K562 (cell line): ENCODE results near the gene DMAC2L. TPM values are rescaled to one million over a fixed set of nuclear protein-coding genes. Genes with fewer than 3 reads are reported as not detected.

Experiments used
- ATAC-seq: fragments of 200-7000 bp; cut with Tn5 transposase; 3 replicates; pipeline ENCODE4 v1.9.1; 2020; ENCODE audit warnings: moderate library complexity
- BruUV-seq: library from RNA; stranded (reverse); fragments of 400-500 nt; replicated peaks from 2 replicates; lab custom pipeline; 2021; lab: Mats Ljungman, UMichigan
- CTCF ChIA-PET: fragments of 300-600 bp; formaldehyde crosslinking; extraction: SDS; loops from one replicate; lab custom pipeline; 2021; ENCODE audit warnings: low intra/inter-chr PET ratio; lab: Yijun Ruan, JAX
- POLR2A ChIA-PET: fragments of 300-600, 350-650 bp; sonication (Branson Sonifier 250); formaldehyde crosslinking; extraction: SDS; loops from one replicate; lab custom pipeline; 2021; ENCODE audit warnings: antibody characterized with exemption, inconsistent platforms; lab: Yijun Ruan, JAX
- DNase-seq, 4 experiments: peaks; one replicate each; pipeline versions ENCODE4 v3.0.0 to v3.0.0-alpha.2; 2011 to 2018; ENCODE audit warnings: low spot score in 3 of 4, mixed read lengths in 3 of 4; ENCODE audit errors: extremely low read depth in 1 of 4
- FAIRE-seq: peaks from 2 replicates; lab custom pipeline; 2011; peaks lifted over from hg19 to GRCh38; lab: Jason Lieb, UNC
- H2AFZ ChIP-seq: 2 replicates; pipeline ENCODE4 v1.6.0; 2011; ENCODE audit warnings: low read depth, low read length, control low read depth, inconsistent platforms
- H3K27ac ChIP-seq: fragments of 200-600 bp; 3 replicates; pipeline ENCODE4 v1.8.0; 2011; ENCODE audit warnings: low read depth, mild to moderate bottlenecking, control low read depth, inconsistent platforms, low read length, moderate library complexity, mixed read lengths; ENCODE audit errors: extremely low read depth
- H3K27me3 ChIP-seq, 2 experiments: fragments of 300-600 bp in 1 of 2; 2 replicates in 1 of 2; 3 replicates in 1 of 2; pipeline versions ENCODE4 v1.6.0 to v1.8.0; 2011; ENCODE audit warnings: inconsistent platforms in 2 of 2, low read length in 2 of 2, mild to moderate bottlenecking in 1 of 2, mixed read lengths in 1 of 2, moderate library complexity in 1 of 2; ENCODE audit not compliant: control insufficient read depth in 2 of 2, insufficient read depth in 2 of 2
- H3K36me3 ChIP-seq: fragments of 300-600 bp; 3 replicates; pipeline ENCODE4 v1.8.0; 2011; ENCODE audit warnings: mild to moderate bottlenecking, low read length, inconsistent platforms; ENCODE audit not compliant: control insufficient read depth, insufficient read depth
- H3K4me1 ChIP-seq, 2 experiments: fragments of 200-600 bp in 1 of 2; replicated peaks in 1 of 2; 2 replicates in 1 of 2; 3 replicates in 1 of 2; pipeline versions ENCODE4 v1.5.1 to v1.8.0; 2011; ENCODE audit warnings: inconsistent platforms in 2 of 2, low read length in 2 of 2, mild to moderate bottlenecking in 1 of 2, mixed read lengths in 1 of 2, moderate library complexity in 1 of 2; ENCODE audit not compliant: control insufficient read depth in 2 of 2, insufficient read depth in 2 of 2
- H3K4me2 ChIP-seq: 2 replicates; pipeline ENCODE4 v1.6.1; 2011; ENCODE audit warnings: low read length, control low read depth, inconsistent platforms, mixed read lengths; ENCODE audit not compliant: insufficient read depth
- H3K4me3 ChIP-seq: fragments of 200-600 bp; sonication (generic), shearing (Covaris generic); 2 replicates; pipeline ENCODE4 v1.5.1; 2016; ENCODE audit warnings: control low read depth, inconsistent platforms
- H3K79me2 ChIP-seq: fragments of 200-600 bp; 3 replicates; pipeline ENCODE4 v1.8.0; 2011; ENCODE audit warnings: low read length, inconsistent platforms; ENCODE audit not compliant: control insufficient read depth, insufficient read depth
- H3K9ac ChIP-seq, 2 experiments: 2 replicates each; pipeline versions ENCODE4 v1.6.0 to v1.6.1; 2011; ENCODE audit warnings: low read depth in 2 of 2, low read length in 2 of 2, control low read depth in 1 of 2, inconsistent platforms in 1 of 2, mild to moderate bottlenecking in 1 of 2, mixed read lengths in 1 of 2; ENCODE audit not compliant: insufficient read depth in 1 of 2
- H3K9me1 ChIP-seq: one replicate; pipeline ENCODE4 v1.6.0; 2011; ENCODE audit warnings: inconsistent platforms, mild to moderate bottlenecking, low read length, moderate library complexity; ENCODE audit not compliant: control insufficient read depth, insufficient read depth
- H3K9me3 ChIP-seq: replicated peaks from 2 replicates; pipeline ENCODE4 v1.5.1; 2011; ENCODE audit warnings: low read depth, low read length, inconsistent platforms; ENCODE audit not compliant: control insufficient read depth, insufficient read depth
- H4K20me1 ChIP-seq: replicated peaks from 2 replicates; pipeline ENCODE4 v1.6.1; 2011; ENCODE audit warnings: low read length, inconsistent platforms, mixed read lengths; ENCODE audit not compliant: control insufficient read depth, insufficient read depth
- CCNT2 ChIP-seq: IDR thresholded peaks from 2 replicates; pipeline ENCODE4 v1.6.1; 2011; ENCODE audit warnings: borderline replicate concordance, low read depth, mild to moderate bottlenecking, moderate library complexity, mixed read lengths, low read length; ENCODE audit not compliant: insufficient read length; ENCODE audit errors: extremely low read depth
- CEBPG ChIP-seq, 3 experiments: fragments of 200-800 bp in 1 of 3; sonication (Bioruptor generic) in 1 of 3; sonication (generic) in 1 of 3; formaldehyde crosslinking in 1 of 3; IDR thresholded peaks in 2 of 3; conservative IDR thresholded peaks in 1 of 3; 2 replicates each; pipeline versions ENCODE4 v1.6.1 to v1.8.0; 2016 to 2022; ENCODE audit warnings: missing compliant biosample characterization in 2 of 3, missing genetic modification characterization in 2 of 3, mild to moderate bottlenecking in 1 of 3, missing genetic modification reagents in 1 of 3
- JUN ChIP-seq, 2 experiments: sonication (generic) in 1 of 2; formaldehyde crosslinking in 1 of 2; IDR thresholded peaks; 2 replicates each; pipeline versions ENCODE4 v1.6.1 to v1.8.0; 2012 to 2022; ENCODE audit warnings: borderline replicate concordance in 2 of 2, mild to moderate bottlenecking in 2 of 2, improper control_type of control experiment in 1 of 2, low read depth in 1 of 2, low read length in 1 of 2, missing genetic modification reagents in 1 of 2
- JUND ChIP-seq, 2 experiments: IDR thresholded peaks; 2 replicates in 1 of 2; 3 replicates in 1 of 2; pipeline ENCODE4 v1.6.1; 2011; ENCODE audit warnings: borderline replicate concordance in 2 of 2, low read depth in 2 of 2, low read length in 2 of 2, improper control_type of control experiment in 1 of 2, missing biosample characterization in 1 of 2, missing genetic modification characterization in 1 of 2, missing genetic modification reagents in 1 of 2
- MTF1 ChIP-seq: fragments of 250-450 bp; sonication (Bioruptor Pico); IDR thresholded peaks from 2 replicates; pipeline ENCODE4 v1.9.0; 2021; ENCODE audit warnings: moderate library complexity, mild to moderate bottlenecking, inconsistent platforms, borderline replicate concordance
- NCOA1 ChIP-seq: fragments of 450-650 bp; IDR thresholded peaks from 2 replicates; pipeline ENCODE4 v1.6.1; 2016; ENCODE audit warnings: low read depth
- NFE2L1 ChIP-seq: fragments of 450-650 bp; IDR thresholded peaks from 2 replicates; pipeline ENCODE4 v1.6.1; 2016; ENCODE audit warnings: missing genetic modification characterization, low read depth, mild to moderate bottlenecking, missing compliant biosample characterization, moderate library complexity, borderline replicate concordance
- NFIX ChIP-seq: fragments of 250-450 bp; sonication (Bioruptor Pico); IDR thresholded peaks from 2 replicates; pipeline ENCODE4 v1.4.0; 2020; ENCODE audit warnings: low read depth, mild to moderate bottlenecking, moderate library complexity
- NR1H2 ChIP-seq: sonication (generic); formaldehyde crosslinking; IDR thresholded peaks from 2 replicates; pipeline ENCODE4 v1.4.0; 2020; ENCODE audit warnings: mild to moderate bottlenecking, missing genetic modification reagents
- OTX1 ChIP-seq: fragments of 450-650 bp; formaldehyde crosslinking; IDR thresholded peaks from 2 replicates; pipeline ENCODE4 v1.4.0; 2022; ENCODE audit warnings: mild to moderate bottlenecking
- RBM25 ChIP-seq: fragments of 200-400 bp; formaldehyde crosslinking; IDR thresholded peaks from 2 replicates; pipeline ENCODE4 v1.6.1; 2018; ENCODE audit warnings: low read length, low read depth, moderate library complexity; ENCODE audit not compliant: severe bottlenecking
- SIRT6 ChIP-seq: IDR thresholded peaks from one replicate; pipeline ENCODE4 v1.6.1; 2012; ENCODE audit warnings: low read depth, mild to moderate bottlenecking, control low read depth, inconsistent platforms, low read length, moderate library complexity
- ZEB2 ChIP-seq: fragments of 450-650 bp; IDR thresholded peaks from 2 replicates; pipeline ENCODE4 v1.6.1; 2016
- ZNF23 ChIP-seq: fragments of 250-450 bp; sonication (Bioruptor Pico); IDR thresholded peaks from 2 replicates; pipeline ENCODE4 v1.4.0; 2020; ENCODE audit warnings: mild to moderate bottlenecking
- ZNF232 ChIP-seq: sonication (generic); formaldehyde crosslinking; IDR thresholded peaks from 2 replicates; pipeline ENCODE4 v1.8.0; 2022; ENCODE audit warnings: mild to moderate bottlenecking, missing genetic modification reagents
- ZNF408 ChIP-seq: fragments of 250-450 bp; sonication (Bioruptor Pico); IDR thresholded peaks from 2 replicates; pipeline ENCODE4 v1.4.0; 2020; ENCODE audit warnings: low read depth, mild to moderate bottlenecking, moderate library complexity
- ZNF561 ChIP-seq: fragments of 450-650 bp; formaldehyde crosslinking; conservative IDR thresholded peaks from 2 replicates; pipeline ENCODE4 v1.4.0; 2020; ENCODE audit warnings: mild to moderate bottlenecking, moderate library complexity
- ZNF785 ChIP-seq: fragments of 250-450 bp; sonication (Bioruptor Pico); IDR thresholded peaks from 2 replicates; pipeline ENCODE4 v1.4.0; 2020; ENCODE audit warnings: mild to moderate bottlenecking
- WGBS: fragments of 100-300 bp; shearing (Covaris generic); methylation state at CpG from one replicate; pipeline ENCODE4 v1.1.6; 2016; ENCODE audit warnings: low coverage, mixed read lengths; ENCODE audit not compliant: insufficient coverage; ENCODE audit errors: missing lambda C conversion rate; 5-methylcytosine and 5-hydroxymethylcytosine counted together
- in situ Hi-C: fragments of 300-500 bp; cut with MboI; formaldehyde crosslinking; loops from 4 replicates; pipeline ENCODE4 v1.15.0; 2018; ENCODE audit warnings: inconsistent platforms, mixed read lengths
- intact Hi-C: fragments of 100-400 bp; cut with micrococcal nuclease; formaldehyde crosslinking; loops from 2 replicates; pipeline ENCODE4 v1.14.2; 2022
- polyA plus RNA-seq, 8 experiments: library from polyadenylated mRNA; depleted of rRNA in 4 of 8; stranded (reverse) in 5 of 8; unstranded in 3 of 8; fragments of >200 nt; fragmentation: Nextera tagmentation in 2 of 8; fragmentation: Illumina TruSeq in 1 of 8; extraction: Ambion mirVana in 2 of 8; extraction: Trizol in 1 of 8; gene quantifications; 2 replicates each; pipeline versions ENCODE4 v1.2.1 to v1.2.3, GENCODE V29; 2011 to 2014; ENCODE audit warnings: inconsistent platforms in 1 of 8, missing spikeins in 1 of 8
- total RNA-seq, 7 experiments: library from RNA; depleted of rRNA in 6 of 7; stranded (reverse); fragments of >200 nt in 6 of 7; fragmentation: Illumina TruSeq in 2 of 7; extraction: Trizol in 2 of 7; gene quantifications; 2 replicates each; pipeline versions ENCODE4 v1.2.1 to v1.2.3, GENCODE V29; 2011 to 2021; ENCODE audit warnings: low replicate concordance in 1 of 7
- TF ChIP-seq, protein P1 (sequence below): fragments of 250-450 bp; sonication (Bioruptor Pico); IDR thresholded peaks from 2 replicates; pipeline ENCODE4 v1.4.0; 2020

Gene DMAC2L
- total and polyA plus RNA-seq, 9 of the 15 experiments (the other 6 are each of a cell fraction or from before 2014, with no cell fraction given) = 4.0 to 37.2 (median 9.3) TPM

DNA sequence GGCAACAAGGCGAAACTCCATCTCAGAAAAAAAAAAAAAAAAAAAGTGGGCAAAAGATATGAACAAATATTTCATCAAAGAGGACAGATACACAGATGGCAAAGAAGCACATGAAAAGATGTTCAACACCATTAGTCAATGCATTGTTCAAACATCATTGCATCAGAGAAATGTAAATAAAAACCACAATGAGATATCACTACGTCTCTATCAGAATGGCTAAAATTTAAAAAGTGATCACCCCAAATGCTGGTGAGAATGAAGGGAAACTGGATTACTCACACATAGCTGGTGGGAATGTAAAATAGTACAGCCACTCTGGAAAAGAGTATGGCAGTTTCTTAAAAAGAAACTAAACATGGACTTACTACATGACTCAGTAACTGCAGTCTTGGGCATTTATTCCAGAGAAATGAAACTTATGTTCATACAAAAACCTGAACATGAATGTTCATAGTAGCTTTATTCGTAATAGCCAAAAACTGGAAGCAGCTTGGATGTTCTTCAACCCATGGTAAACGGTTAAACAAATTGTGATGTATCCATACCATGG lies 3.7 kb upstream of the DMAC2L start:
- Histone ChIP-seq H3K9me3 (0 out of 2 replicates have a peak, but pooled peaks cover under 1% of the 10 kb centered on the region), H3K9me1 (no peaks in the 10 kb centered on the region), H3K79me2 (peaks cover 63% of the 10 kb centered on the region), H3K4me2 (no peak overlapping the region), H3K36me3 (peaks cover 3% of the 10 kb centered on the region; the same call in 2 of the 3 replicates), H3K4me1 (peaks cover 16 to 18% of the 10 kb centered on the region in 2 experiments; a peak in 4 of 5 replicates), H3K27ac (no peak overlapping the region), H2AFZ (no peak overlapping the region), H3K4me3 (no peak overlapping the region), H4K20me1 (no peaks in the 10 kb centered on the region), H3K9ac (no peak overlapping the region), H3K27me3 (no peaks in the 10 kb centered on the region)
- ATAC-seq (no peak), FAIRE-seq (no peak), DNase-seq (no peak)
- no TSS peak for BruUV-seq
- intact Hi-C loops (no loop called here), in situ Hi-C loops (no loop called here)
- ChIA-PET CTCF (interaction anchor here (0.7 kb wide), 1 partner anchor 215 kb away, joined by 5 read pairs; no protein-coding TSS in a partner anchor), POLR2A (no interaction called here)
- WGBS = 55% methylated on average over 3 of the region's 4 CpGs
- no peak for TF ChIP-seq ZNF561
- TF ChIP-seq NFIX (CRISPR knock-in tag) = no peak
- no peak for TF ChIP-seq NR1H2 (CRISPR knock-in tag)
- TF ChIP-seq MTF1 (CRISPR knock-in tag) = no peak
- TF ChIP-seq NCOA1 = no peak
- no peak for TF ChIP-seq JUN (IDR thresholded peaks at IDR 0.05; ENCODE audit: borderline replicate concordance, low read depth, low read length)
- no peak for TF ChIP-seq JUN (CRISPR knock-in tag; IDR thresholded peaks at IDR 0.05; ENCODE audit: borderline replicate concordance)
- TF ChIP-seq CEBPG (CRISPR knock-in tag; IDR thresholded peaks at IDR 0.05) = no peak
- peak in 1 of 2 experiments; percentile 33; a peak in 1 of 4 replicates for TF ChIP-seq CEBPG (tag; conservative IDR thresholded peaks at IDR 0.05 in 1 of 2, IDR thresholded peaks at IDR 0.05 in 1 of 2)
- TF ChIP-seq NFE2L1 = no peak
- TF ChIP-seq OTX1 (CRISPR knock-in tag) = no peak
- no peak for TF ChIP-seq ZNF408
- TF ChIP-seq, protein P1, sequence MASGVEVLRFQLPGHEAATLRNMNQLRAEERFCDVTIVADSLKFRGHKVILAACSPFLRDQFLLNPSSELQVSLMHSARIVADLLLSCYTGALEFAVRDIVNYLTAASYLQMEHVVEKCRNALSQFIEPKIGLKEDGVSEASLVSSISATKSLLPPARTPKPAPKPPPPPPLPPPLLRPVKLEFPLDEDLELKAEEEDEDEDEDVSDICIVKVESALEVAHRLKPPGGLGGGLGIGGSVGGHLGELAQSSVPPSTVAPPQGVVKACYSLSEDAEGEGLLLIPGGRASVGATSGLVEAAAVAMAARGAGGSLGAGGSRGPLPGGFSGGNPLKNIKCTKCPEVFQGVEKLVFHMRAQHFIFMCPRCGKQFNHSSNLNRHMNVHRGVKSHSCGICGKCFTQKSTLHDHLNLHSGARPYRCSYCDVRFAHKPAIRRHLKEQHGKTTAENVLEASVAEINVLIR = no peak
- no peak for TF ChIP-seq JUND (IDR thresholded peaks at IDR 0.05; ENCODE audit: borderline replicate concordance, low read depth, low read length)
- TF ChIP-seq JUND (tag; IDR thresholded peaks at IDR 0.05; ENCODE audit: borderline replicate concordance, low read depth, low read length) = no peak
- no peak for TF ChIP-seq CCNT2
- no peak for TF ChIP-seq ZNF23 (CRISPR knock-in tag)
- no peak for TF ChIP-seq ZEB2
- peak; percentile 63 for TF ChIP-seq RBM25
- no peak for TF ChIP-seq SIRT6
- TF ChIP-seq ZNF785 = no peak
- TF ChIP-seq ZNF232 = 0 out of 2 replicates have a peak, but pooled peaks have one; percentile 48
